Ovary (tissue), 9 donors: ENCODE measurements around the gene NOP9. TPM values are rescaled to one million over a fixed set of nuclear protein-coding genes. Genes with fewer than 3 reads are reported as not detected.

Experiments
- DNase-seq, 5 donors: peaks; one replicate each; pipeline ENCODE4 v3.0.0-alpha.2; 2019 to 2020
- H3K27ac ChIP-seq, 2 donors: fragments of 200-600 bp; one replicate each; pipeline versions ENCODE4 v1.5.1 to v1.8.0; 2019 to 2022
- H3K27me3 ChIP-seq: fragments of 200-600 bp; one replicate; pipeline ENCODE4 v1.8.0; 2022
- H3K36me3 ChIP-seq: fragments of 200-600 bp; sonication (generic); one replicate; pipeline ENCODE4 v1.5.1; 2019
- H3K4me1 ChIP-seq: one replicate; pipeline ENCODE4 v1.8.1; 2013; ENCODE audit warnings: mild to moderate bottlenecking, moderate library complexity; ENCODE audit not compliant: insufficient read depth
- H3K4me3 ChIP-seq: fragments of 200-600 bp; sonication (generic); one replicate; pipeline ENCODE4 v1.5.1; 2017
- H3K9me3 ChIP-seq, 2 donors: fragments of 200-600 bp in 1 of 2; sonication (generic) in 1 of 2; one replicate each; pipeline versions ENCODE4 v1.5.1 to v1.8.1; 2013 to 2019; ENCODE audit warnings: mild to moderate bottlenecking in 1 of 2, moderate library complexity in 1 of 2
- CTCF ChIP-seq, 3 donors: fragments of 450-650 bp in 2 of 3; fragments of 200-600 bp in 1 of 3; IDR thresholded peaks; one replicate each; pipeline versions ENCODE4 v1.5.1 to v1.8.0; 2016 to 2022; ENCODE audit warnings: antibody characterized with exemption in 3 of 3, mild to moderate bottlenecking in 1 of 3
- EP300 ChIP-seq: sonication (generic); formaldehyde crosslinking; IDR thresholded peaks from one replicate; pipeline ENCODE4 v1.6.1; 2017; ENCODE audit warnings: antibody characterized with exemption
- POLR2A ChIP-seq: fragments of 450-650 bp; IDR thresholded peaks from one replicate; pipeline ENCODE4 v1.6.1; 2017; ENCODE audit warnings: antibody characterized with exemption, mild to moderate bottlenecking, moderate library complexity
- WGBS, 3 donors: extraction: QIAGEN DNeasy Blood & Tissue Kit in 1 of 3; methylation state at CpG; one replicate each; pipeline versions ENCODE4 v1.1.5 to v1.1.7; 2013 to 2017; 5-methylcytosine and 5-hydroxymethylcytosine counted together
- intact Hi-C, 4 donors: fragments of 100-400 bp; cut with DNase I; formaldehyde crosslinking; loops; one replicate each; pipeline versions ENCODE4 v1.11.0 to v1.15.1; 2022 to 2023
- polyA plus RNA-seq, 2 donors: library from polyadenylated mRNA; stranded (reverse); fragments of 200-250 nt in 1 of 2; fragments of 350-450 nt in 1 of 2; fragmentation: Illumina TruSeq in 1 of 2; extraction: RNeasy Lipid Tissue Mini Kit (QIAGEN cat#74804) in 1 of 2; gene quantifications; one replicate each; pipeline ENCODE4 v1.2.3, GENCODE V29; 2013 to 2014
- total RNA-seq, 7 donors: library from RNA; depleted of rRNA in 2 of 7; stranded (reverse); fragments of >200 nt in 2 of 7; fragmentation: NEBNext Ultra II Directional in 3 of 7; extraction: Animal tissue kit (Norgen Biotek cat#: 25700) in 3 of 7; gene quantifications; one replicate each; pipeline versions ENCODE4 v1.1.0 to v1.2.4, GENCODE V29; 2016 to 2023
- donor health status: DM: no; HTN: no; CAD: no; lungs with moderate emphysema.
- donor health status: DM: no; HTN: no; CAD: no.
- donor health status: Bipolar disorder and iron deficiency.
- donor health status: DM: yes; HTN: yes; CAD: no.
- donor health status: DM: no; HTN: no; CAD: no.
- donor health status: DM: yes; HTN: yes; CAD: no.

The NOP9 gene
- total and polyA plus RNA-seq, 9 donors = 9.2 to 28.6 (median 22.1) TPM

DNA sequence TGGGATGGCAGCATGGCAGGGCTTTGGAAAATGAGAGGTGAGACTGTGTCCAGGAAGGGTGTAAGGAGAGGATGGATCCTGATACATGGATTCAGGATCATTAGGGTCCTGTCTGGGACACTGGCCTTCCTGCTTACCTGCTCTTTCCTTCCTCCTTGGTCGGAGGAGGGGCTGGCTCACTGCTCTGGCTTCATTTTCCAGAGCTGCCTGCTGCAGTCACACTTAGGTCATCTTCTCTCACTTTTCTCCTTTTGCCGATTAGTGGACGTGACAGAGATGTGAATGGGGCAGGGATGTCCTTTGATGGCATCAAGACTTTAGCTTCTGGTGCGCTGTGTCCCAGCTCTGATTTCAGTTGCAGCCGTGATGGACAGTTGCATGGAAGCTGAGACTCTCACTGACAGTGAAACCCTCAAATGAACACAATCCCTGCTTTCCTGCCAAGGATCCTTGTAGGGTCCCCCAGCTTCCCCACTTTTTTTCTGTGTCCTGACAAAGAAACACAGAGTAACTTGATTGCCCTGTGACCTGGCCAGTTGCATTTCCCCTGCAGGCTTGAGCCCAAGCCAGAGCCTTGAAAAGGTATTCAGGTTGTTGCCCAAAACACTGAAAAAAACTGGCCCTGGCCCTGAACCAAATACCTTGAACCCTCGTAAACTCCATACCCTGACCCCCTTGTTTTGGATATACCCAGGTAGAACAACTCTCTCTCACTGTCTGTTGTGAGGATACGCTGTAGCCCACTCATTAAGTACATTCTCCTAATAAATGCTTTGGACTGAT lies 8.9 kb downstream of the NOP9 start:
- Histone ChIP-seq H3K4me1 (peaks cover 12% of the 10 kb centered on the region), H3K4me3 (no peak overlapping the region)
- 83 to 85% (median 83%) methylated on average over 7 of the region's 7 CpGs for WGBS, 3 donors

GRCh38 chr14:24309538-24310264 lies 10.1 kb downstream of the NOP9 start, which contains the start of gene LTB4R2:
Gene LTB4R2 (plus strand): TSS chr14:24310140. CDS start chr14:24310665, 525 bp downstream.
- peak within 1 kb of the TSS; percentile 40 for H3K4me3 ChIP-seq
- DNase-seq = no peak
- intact Hi-C loops = loop anchor here in 2 of 4 donors (5.0 kb wide), 1 partner anchor 67 kb away; the partner anchor contains the start of gene TINF2 (in 2 of the 2)
- H3K27me3 ChIP-seq = no peaks in the 10 kb centered on the region
- TF ChIP-seq EP300 = no peak
- no peak for TF ChIP-seq CTCF (IDR thresholded peaks at IDR 0.05)
- TF ChIP-seq POLR2A = no peak
- 69 to 71% (median 70%) methylated on average over 5 of the region's 5 CpGs for WGBS, 3 donors
- H3K36me3 ChIP-seq = no peaks in the 10 kb centered on the region
- H3K4me1 ChIP-seq = peaks cover 12% of the 10 kb centered on the region
- no peaks in the 10 kb centered on the region for H3K9me3 ChIP-seq
- H3K27ac ChIP-seq = peak within 1 kb of the TSS; percentile 9 to 85

More for the DNA sequence above, 8.9 kb downstream of the NOP9 start:
- TF ChIP-seq POLR2A (no peak), CTCF (IDR thresholded peaks at IDR 0.05) (no peak), EP300 (no peak)
- intact Hi-C loops = loop anchor here in 1 of 4 donors (5.0 kb wide), 1 partner anchor 66 kb away; the partner anchor contains the start of gene TINF2
- Histone ChIP-seq H3K36me3 (no peaks in the 10 kb centered on the region), H3K27ac (no peak overlapping the region), H3K27me3 (no peaks in the 10 kb centered on the region), H3K9me3 (no peaks in the 10 kb centered on the region)
- DNase-seq = no peak

DNA sequence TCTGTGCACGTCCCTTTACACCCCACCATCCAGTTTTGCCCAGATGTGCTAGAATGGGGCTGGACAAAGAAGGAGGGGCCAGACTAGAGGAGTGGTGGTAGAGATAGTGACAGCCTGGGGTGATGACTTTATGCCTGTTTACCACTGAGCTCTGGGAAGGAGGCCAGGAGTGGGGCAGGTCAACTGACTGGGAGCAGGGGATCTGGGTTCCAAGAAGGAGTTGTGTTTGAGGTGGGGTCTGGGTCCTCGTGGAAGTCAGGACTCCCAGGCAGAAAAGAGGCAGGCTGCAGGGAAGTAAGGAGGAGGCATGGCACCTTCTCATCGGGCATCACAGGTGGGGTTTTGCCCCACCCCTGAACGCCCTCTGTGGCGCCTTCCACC lies 10.6 kb downstream of the NOP9 start:
- H3K36me3 ChIP-seq = no peaks in the 10 kb centered on the region
- no peaks in the 10 kb centered on the region for H3K9me3 ChIP-seq
- H3K27me3 ChIP-seq = no peaks in the 10 kb centered on the region
- H3K4me3 ChIP-seq = peak overlapping the region; percentile 40
- 19 to 28% (median 20%) methylated on average over 5 of the region's 5 CpGs for WGBS, 3 donors
- H3K27ac ChIP-seq = peak overlapping the region in 1 of 2 donors; percentile 85
- peaks cover 12% of the 10 kb centered on the region for H3K4me1 ChIP-seq
- DNase-seq = peak in 2 of 5 donors; percentile 55 to 68
- intact Hi-C loops = loop anchor here in 1 of 4 donors (5.0 kb wide), 1 partner anchor 68 kb away; the partner anchor contains the start of gene TINF2
- TF ChIP-seq CTCF (IDR thresholded peaks at IDR 0.05) (no peak), EP300 (no peak), POLR2A (no peak)
